BLaER1 (cell line): ENCODE measurements around the gene SP110.

ENCODE experiments used
- H3K27ac ChIP-seq: shearing (Covaris generic); formaldehyde crosslinking; 2 replicates; pipeline ENCODE4 v1.8.1; 2022
- H3K27me3 ChIP-seq: shearing (Covaris generic); formaldehyde crosslinking; 2 replicates; pipeline ENCODE4 v1.8.1; 2022
- H3K36me3 ChIP-seq: shearing (Covaris generic); formaldehyde crosslinking; 2 replicates; pipeline ENCODE4 v1.8.1; 2022
- H3K4me1 ChIP-seq: shearing (Covaris generic); formaldehyde crosslinking; 2 replicates; pipeline ENCODE4 v1.8.1; 2022
- H3K4me2 ChIP-seq: shearing (Covaris generic); formaldehyde crosslinking; 2 replicates; pipeline ENCODE4 v1.8.1; 2022
- H3K4me3 ChIP-seq: shearing (Covaris generic); formaldehyde crosslinking; 2 replicates; pipeline ENCODE4 v1.8.1; 2022
- H3K9ac ChIP-seq: shearing (Covaris generic); formaldehyde crosslinking; 2 replicates; pipeline ENCODE4 v1.8.1; 2022
- H3K9me3 ChIP-seq: shearing (Covaris generic); formaldehyde crosslinking; 2 replicates; pipeline ENCODE4 v1.8.1; 2022
- H4K20me1 ChIP-seq: shearing (Covaris generic); formaldehyde crosslinking; 2 replicates; pipeline ENCODE4 v1.8.1; 2022
- Cebpa-rat ChIP-seq: shearing (Covaris generic); IDR thresholded peaks from 2 replicates; pipeline ENCODE4 v1.8.1; 2022

Gene SP110

GRCh38 chr2:230254152-230254881, 34.5 kb upstream of the SP110 start:
- Histone ChIP-seq H3K4me2 (no peak overlapping the region; the same call in 1 of the 2 replicates), H3K9me3 (no peaks in the 10 kb centered on the region), H3K36me3 (no peaks in the 10 kb centered on the region), H3K27ac (no peak overlapping the region), H3K27me3 (no peaks in the 10 kb centered on the region), H3K9ac (no peak overlapping the region), H3K4me1 (peaks cover 10% of the 10 kb centered on the region), H3K4me3 (no peak overlapping the region), H4K20me1 (no peaks in the 10 kb centered on the region)
- no peak for TF ChIP-seq Cebpa-rat

DNA sequence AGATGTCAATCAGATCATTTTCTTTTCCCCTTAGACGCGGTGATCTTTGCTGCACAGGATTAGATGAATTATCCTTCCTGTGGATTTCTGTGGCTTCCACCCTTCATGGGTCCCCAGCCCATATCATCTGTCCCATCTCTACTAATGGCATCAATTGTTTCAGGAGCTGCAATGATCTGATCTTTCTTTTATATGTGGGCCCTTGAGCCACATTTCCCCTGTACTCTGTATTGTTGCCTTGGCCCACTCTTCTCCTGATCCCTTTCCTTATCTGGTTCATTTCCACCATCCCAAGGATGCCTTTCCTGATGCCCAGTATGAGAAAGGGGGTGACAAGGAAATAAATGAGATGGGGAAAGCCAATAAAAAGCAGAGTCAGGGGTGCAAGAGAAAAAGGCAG, 30.4 kb upstream of the SP110 start:
- H3K9me3 ChIP-seq = no peaks in the 10 kb centered on the region
- no peak overlapping the region for H3K4me3 ChIP-seq
- no peaks in the 10 kb centered on the region for H3K27me3 ChIP-seq
- no peak overlapping the region for H3K4me2 ChIP-seq
- TF ChIP-seq Cebpa-rat = no peak
- H3K9ac ChIP-seq = no peak overlapping the region
- no peak overlapping the region for H3K27ac ChIP-seq
- no peaks in the 10 kb centered on the region for H4K20me1 ChIP-seq
- peaks cover 9% of the 10 kb centered on the region for H3K4me1 ChIP-seq
- no peaks in the 10 kb centered on the region for H3K36me3 ChIP-seq

DNA sequence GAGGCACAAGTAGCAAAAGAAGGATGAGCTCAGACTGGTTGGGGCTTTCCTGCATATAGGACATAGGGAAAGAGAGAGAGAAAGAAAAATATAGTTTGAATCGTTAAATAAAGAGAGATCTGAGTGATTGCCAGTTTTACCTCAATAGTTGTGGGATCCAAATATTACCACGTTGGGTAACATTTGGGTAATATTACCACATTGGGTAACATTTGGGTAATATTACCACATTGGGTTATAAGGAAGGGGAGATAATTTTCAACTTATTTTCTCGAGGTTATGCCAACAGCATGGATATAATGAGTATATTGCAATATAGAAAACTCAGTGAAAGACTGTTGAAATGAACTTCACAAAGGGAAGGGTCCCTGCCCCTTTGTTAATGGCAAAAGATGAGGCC, 26.4 kb upstream of the SP110 start:
- Histone ChIP-seq H3K27me3 (no peaks in the 10 kb centered on the region), H3K4me3 (no peak overlapping the region), H3K4me2 (no peak overlapping the region), H3K36me3 (no peaks in the 10 kb centered on the region), H3K9ac (no peak overlapping the region), H3K9me3 (no peaks in the 10 kb centered on the region), H3K27ac (no peak overlapping the region), H3K4me1 (no peaks in the 10 kb centered on the region), H4K20me1 (no peaks in the 10 kb centered on the region)
- TF ChIP-seq Cebpa-rat = no peak

DNA sequence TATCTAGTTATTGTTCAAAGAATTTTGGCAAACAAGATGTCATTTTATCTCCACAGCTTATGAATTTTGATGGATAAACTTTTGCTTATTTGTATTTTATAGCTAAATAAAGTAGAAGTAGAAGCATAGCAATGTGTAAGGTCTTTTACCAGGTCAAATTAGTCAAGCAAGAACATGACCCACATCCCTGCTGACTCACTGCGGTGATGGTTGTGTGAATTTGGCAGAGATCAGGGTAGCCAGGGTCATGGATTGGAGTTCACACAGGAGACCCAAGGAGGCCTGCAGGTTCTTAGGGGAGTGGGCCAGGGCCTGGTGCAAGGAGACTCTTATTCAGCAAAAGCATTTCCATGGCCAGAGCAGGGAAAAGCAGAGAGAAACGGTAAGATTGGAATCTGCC, 24.4 kb upstream of the SP110 start:
- no peaks in the 10 kb centered on the region for H4K20me1 ChIP-seq
- no peak overlapping the region for H3K4me3 ChIP-seq
- no peaks in the 10 kb centered on the region for H3K27me3 ChIP-seq
- H3K9ac ChIP-seq = no peak overlapping the region
- no peak overlapping the region for H3K27ac ChIP-seq
- no peaks in the 10 kb centered on the region for H3K36me3 ChIP-seq
- H3K4me2 ChIP-seq = no peak overlapping the region
- H3K9me3 ChIP-seq = no peaks in the 10 kb centered on the region
- no peaks in the 10 kb centered on the region for H3K4me1 ChIP-seq
- no peak for TF ChIP-seq Cebpa-rat

GRCh38 chr2:230234845-230235244, 15.1 kb upstream of the SP110 start:
- H4K20me1 ChIP-seq = no peaks in the 10 kb centered on the region
- TF ChIP-seq Cebpa-rat = no peak
- H3K36me3 ChIP-seq = no peaks in the 10 kb centered on the region
- no peaks in the 10 kb centered on the region for H3K4me1 ChIP-seq
- no peak overlapping the region for H3K27ac ChIP-seq
- H3K9ac ChIP-seq = no peak overlapping the region
- H3K27me3 ChIP-seq = no peaks in the 10 kb centered on the region
- no peak overlapping the region for H3K4me2 ChIP-seq
- H3K4me3 ChIP-seq = no peak overlapping the region
- H3K9me3 ChIP-seq = peaks cover 23% of the 10 kb centered on the region

DNA sequence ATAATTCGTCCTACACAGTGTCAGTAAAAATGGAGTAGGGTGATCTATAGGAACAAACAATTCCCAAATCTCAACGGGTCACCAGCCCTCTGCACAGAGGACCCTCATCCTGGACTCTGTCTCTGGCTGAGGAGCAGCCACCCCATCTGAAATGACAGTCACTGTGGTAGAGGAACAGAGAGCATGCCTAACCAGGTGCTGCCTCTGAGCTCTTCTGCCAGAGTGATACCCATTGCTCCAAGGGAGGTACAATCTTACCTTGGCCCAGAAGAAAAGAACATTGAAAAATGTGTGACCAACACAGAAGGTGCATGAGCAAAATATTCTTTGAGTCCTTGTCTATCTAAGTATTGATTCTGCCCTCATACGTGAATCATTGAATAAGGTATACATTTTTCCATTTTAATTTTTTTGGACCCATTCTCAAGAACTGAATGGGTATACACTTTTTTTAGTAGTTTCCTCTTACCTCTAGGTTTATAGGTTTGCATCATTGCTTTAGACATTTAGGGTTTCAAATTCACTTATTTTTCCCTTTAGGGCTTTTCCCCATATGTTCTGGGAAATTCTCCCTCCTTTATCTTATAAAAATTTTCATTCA, 14.4 kb upstream of the SP110 start:
- TF ChIP-seq Cebpa-rat = no peak

GRCh38 chr2:230231251-230231650, 11.5 kb upstream of the SP110 start:
- Histone ChIP-seq H3K36me3 (no peaks in the 10 kb centered on the region), H3K9me3 (peaks cover 24% of the 10 kb centered on the region), H3K4me1 (no peaks in the 10 kb centered on the region), H3K4me2 (no peak overlapping the region), H4K20me1 (no peaks in the 10 kb centered on the region), H3K4me3 (no peak overlapping the region), H3K27ac (no peak overlapping the region), H3K9ac (no peak overlapping the region), H3K27me3 (no peaks in the 10 kb centered on the region)
- no peak for TF ChIP-seq Cebpa-rat

More for the DNA sequence above, 14.4 kb upstream of the SP110 start:
- no peak overlapping the region for H3K4me3 ChIP-seq
- H4K20me1 ChIP-seq = no peaks in the 10 kb centered on the region
- H3K27ac ChIP-seq = no peak overlapping the region
- no peaks in the 10 kb centered on the region for H3K36me3 ChIP-seq
- H3K27me3 ChIP-seq = no peaks in the 10 kb centered on the region
- H3K9ac ChIP-seq = no peak overlapping the region
- H3K9me3 ChIP-seq = peaks cover 24% of the 10 kb centered on the region
- H3K4me1 ChIP-seq = no peaks in the 10 kb centered on the region
- no peak overlapping the region for H3K4me2 ChIP-seq

- Histone ChIP-seq H4K20me1 (no peaks in the 10 kb centered on the region), H3K9me3 (peaks cover 24% of the 10 kb centered on the region), H3K36me3 (no peaks in the 10 kb centered on the region), H3K4me3 (no peak overlapping the region), H3K4me2 (no peak overlapping the region), H3K27ac (no peak overlapping the region), H3K9ac (no peak overlapping the region), H3K4me1 (no peaks in the 10 kb centered on the region), H3K27me3 (no peaks in the 10 kb centered on the region)
- no peak for TF ChIP-seq Cebpa-rat
Measured at GRCh38 chr2:230230496-230231200, 10.9 kb upstream of the SP110 start.

GRCh38 chr2:230230087-230230486, 10.3 kb upstream of the SP110 start:
- no peak overlapping the region for H3K4me2 ChIP-seq
- no peak overlapping the region for H3K27ac ChIP-seq
- no peaks in the 10 kb centered on the region for H3K4me1 ChIP-seq
- H3K27me3 ChIP-seq = no peaks in the 10 kb centered on the region
- no peak overlapping the region for H3K9ac ChIP-seq
- no peaks in the 10 kb centered on the region for H3K36me3 ChIP-seq
- H3K4me3 ChIP-seq = no peak overlapping the region
- peaks cover 24% of the 10 kb centered on the region for H3K9me3 ChIP-seq
- no peak for TF ChIP-seq Cebpa-rat
- no peaks in the 10 kb centered on the region for H4K20me1 ChIP-seq

DNA sequence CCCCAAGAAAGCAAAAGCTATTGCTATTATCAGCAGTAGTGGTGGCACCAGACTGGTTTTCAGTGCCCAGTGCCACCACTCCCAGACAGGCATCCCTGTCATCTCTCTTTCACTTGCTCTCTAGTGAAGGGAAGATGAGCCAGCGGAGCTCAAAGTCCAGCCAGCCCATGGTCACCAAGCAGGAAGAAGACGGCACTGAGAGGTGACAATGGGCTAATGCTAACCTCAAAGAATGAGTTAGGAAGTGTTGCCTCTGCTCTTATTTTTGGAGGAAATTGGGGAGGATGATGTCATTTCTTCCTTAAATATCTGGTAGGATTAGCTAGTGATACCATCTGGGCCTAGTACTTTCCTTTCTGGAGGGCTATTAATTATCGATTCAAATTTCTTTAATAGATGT, 7.4 kb upstream of the SP110 start:
- Histone ChIP-seq H3K4me3 (no peak overlapping the region), H3K36me3 (no peaks in the 10 kb centered on the region), H3K9ac (no peak overlapping the region), H3K4me1 (no peaks in the 10 kb centered on the region), H3K9me3 (peaks cover 24% of the 10 kb centered on the region), H4K20me1 (no peaks in the 10 kb centered on the region), H3K4me2 (no peak overlapping the region), H3K27ac (no peak overlapping the region), H3K27me3 (no peaks in the 10 kb centered on the region)
- no peak for TF ChIP-seq Cebpa-rat
